ENCODE results near the gene MAT2A. TPM values are rescaled to one million over a fixed set of nuclear protein-coding genes. Genes with fewer than 3 reads are reported as not detected.

Gene MAT2A
- total RNA-seq, 2 experiments from 2014 or later = 336 to 462 TPM

- no peak for DNase-seq (ENCODE audit: low spot score)
- intact Hi-C loops (cut with micrococcal nuclease; ENCODE audit: unreplicated experiment) = no loop called here
- Histone ChIP-seq H3K4me3 (ENCODE audit: low read depth, low read length, poor library complexity, severe bottlenecking) (no peak overlapping the region), H3K36me3 (ENCODE audit: insufficient read depth, low read length) (peaks cover 76% of the 10 kb centered on the region), H3K9me2 (ENCODE audit: insufficient read depth, low read length) (no peaks in the 10 kb centered on the region), H3K4me2 (ENCODE audit: low read length) (no peak overlapping the region), H2AFZ (ENCODE audit: low read length) (no peak overlapping the region), H3K9me3 (ENCODE audit: low read length) (no peaks in the 10 kb centered on the region), H3K79me2 (ENCODE audit: insufficient read depth, low read depth, low read length) (no peaks in the 10 kb centered on the region), H3K27ac (ENCODE audit: low read depth, low read length, poor library complexity, severe bottlenecking) (no peak overlapping the region), H4K20me1 (ENCODE audit: insufficient read depth, low read length) (no peaks in the 10 kb centered on the region), H3K4me1 (ENCODE audit: insufficient read depth, low read length, poor library complexity, severe bottlenecking) (no peaks in the 10 kb centered on the region)
- no TSS peak for BruUV-seq (replicated peaks)
- ChIA-PET CTCF (ENCODE audit: unreplicated experiment) (interaction anchor here (0.7 kb wide), 1 partner anchor 134 kb away, joined by 3 read pairs; no protein-coding TSS in a partner anchor), POLR2A (no interaction called here)
- TF ChIP-seq CTCF (conservative IDR thresholded peaks at IDR 0.05; ENCODE audit: low read length) (no peak), EZH2phosphoT487 (IDR thresholded peaks at IDR 0.05; ENCODE audit: borderline replicate concordance, low read depth, low read length) (no peak)
These were observed 14.2 kb downstream of the MAT2A start for GRCh38 chr2:85553184-85553583.

GRCh38 chr2:85554980-85555612 lies 16.1 kb downstream of the MAT2A start:
- H3K9me3 ChIP-seq (ENCODE audit: low read length) = no peaks in the 10 kb centered on the region
- CTCF ChIA-PET (ENCODE audit: unreplicated experiment) = no interaction called here
- no peak overlapping the region for H3K27ac ChIP-seq (ENCODE audit: low read depth, low read length, poor library complexity, severe bottlenecking)
- BruUV-seq (replicated peaks) = no TSS peak
- intact Hi-C loops (cut with micrococcal nuclease; ENCODE audit: unreplicated experiment) = no loop called here
- no peak overlapping the region for H3K4me3 ChIP-seq (ENCODE audit: low read depth, low read length, poor library complexity, severe bottlenecking)
- TF ChIP-seq CTCF (conservative IDR thresholded peaks at IDR 0.05; ENCODE audit: low read length) (no peak), EZH2phosphoT487 (IDR thresholded peaks at IDR 0.05; ENCODE audit: borderline replicate concordance, low read depth, low read length) (no peak)
- H3K9me2 ChIP-seq (ENCODE audit: insufficient read depth, low read length) = no peaks in the 10 kb centered on the region
- no peak overlapping the region for H2AFZ ChIP-seq (ENCODE audit: low read length)
- H3K4me1 ChIP-seq (ENCODE audit: insufficient read depth, low read length, poor library complexity, severe bottlenecking) = peaks cover 2% of the 10 kb centered on the region
- DNase-seq (ENCODE audit: low spot score) = no peak
- H3K79me2 ChIP-seq (ENCODE audit: insufficient read depth, low read depth, low read length) = peaks cover 4% of the 10 kb centered on the region
- H4K20me1 ChIP-seq (ENCODE audit: insufficient read depth, low read length) = no peaks in the 10 kb centered on the region
- H3K36me3 ChIP-seq (ENCODE audit: insufficient read depth, low read length) = peaks cover 78% of the 10 kb centered on the region
- no peak overlapping the region for H3K4me2 ChIP-seq (ENCODE audit: low read length)
- POLR2A ChIA-PET = interaction anchor here (1.5 to 1.6 kb wide), 2 partner anchors 9 to 16 kb away, joined by 3 to 5 read pairs; partner anchors contain the start of gene MAT2A

DNA sequence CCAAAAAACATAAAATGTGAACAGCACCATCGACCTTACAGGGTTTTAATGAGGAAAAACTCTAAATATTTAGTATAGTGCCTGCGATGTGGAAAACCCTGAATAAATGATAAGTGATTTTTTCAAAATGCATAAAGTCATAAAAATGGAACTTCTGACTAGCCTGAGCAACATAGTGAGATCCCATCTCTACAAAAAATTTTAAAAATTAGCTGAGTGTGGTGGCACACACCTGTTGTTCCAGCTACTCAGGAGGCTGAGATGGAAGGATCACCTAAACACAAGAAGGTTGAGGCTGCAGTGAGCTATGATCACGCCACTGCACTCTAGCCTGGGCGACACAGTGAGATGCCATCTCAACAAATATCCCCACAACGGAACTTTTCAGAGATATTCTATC lies 18.2 kb downstream of the MAT2A start:
- Histone ChIP-seq H3K4me1 (ENCODE audit: insufficient read depth, low read length, poor library complexity, severe bottlenecking) (peaks cover 10% of the 10 kb centered on the region), H3K4me2 (ENCODE audit: low read length) (no peak overlapping the region), H3K79me2 (ENCODE audit: insufficient read depth, low read depth, low read length) (peaks cover 13% of the 10 kb centered on the region), H3K27ac (ENCODE audit: low read depth, low read length, poor library complexity, severe bottlenecking) (no peak overlapping the region), H3K36me3 (ENCODE audit: insufficient read depth, low read length) (peaks cover 59% of the 10 kb centered on the region), H2AFZ (ENCODE audit: low read length) (no peak overlapping the region), H3K9me3 (ENCODE audit: low read length) (no peaks in the 10 kb centered on the region), H3K4me3 (ENCODE audit: low read depth, low read length, poor library complexity, severe bottlenecking) (no peak overlapping the region), H4K20me1 (ENCODE audit: insufficient read depth, low read length) (no peaks in the 10 kb centered on the region), H3K9me2 (ENCODE audit: insufficient read depth, low read length) (no peaks in the 10 kb centered on the region)
- no TSS peak for BruUV-seq (replicated peaks)
- intact Hi-C loops (cut with micrococcal nuclease; ENCODE audit: unreplicated experiment) = no loop called here
- no peak for DNase-seq (ENCODE audit: low spot score)
- TF ChIP-seq CTCF (conservative IDR thresholded peaks at IDR 0.05; ENCODE audit: low read length) = no peak
- no peak for TF ChIP-seq EZH2phosphoT487 (IDR thresholded peaks at IDR 0.05; ENCODE audit: borderline replicate concordance, low read depth, low read length)
- ChIA-PET CTCF (ENCODE audit: unreplicated experiment) (interaction anchor here (1.5 kb wide), 1 partner anchor 11 kb away, joined by 3 read pairs; no protein-coding TSS in a partner anchor), POLR2A (interaction anchor here (1.1 to 1.9 kb wide), 6 partner anchors 12 to 150 kb away, joined by 3 to 6 read pairs (median 4); partner anchors contain the start of gene RNF181)
